DND-41 (cell line): ENCODE measurements around the gene DCPS.

Experiments used
- CTCF ChIP-seq: IDR thresholded peaks from 2 replicates; pipeline ENCODE4 v1.5.1; 2012; ENCODE audit warnings: borderline replicate concordance, low read length, moderate library complexity, mild to moderate bottlenecking; ENCODE audit not compliant: poor library complexity, severe bottlenecking; ENCODE audit errors: extremely low read depth
- EZH2 ChIP-seq: IDR thresholded peaks from 3 replicates; pipeline ENCODE4 v1.6.1; 2012; ENCODE audit warnings: borderline replicate concordance, low read depth, mild to moderate bottlenecking, moderate library complexity, low read length, inconsistent platforms; ENCODE audit not compliant: severe bottlenecking

- TF ChIP-seq CTCF (no peak), EZH2 (no peak)
These were observed 28.4 kb downstream of the DCPS start for GRCh38 chr11:126332221-126332711.
